SK-N-SH treated with all-trans-retinoic acid at 6 μM for 48 hours (cell line): ENCODE measurements around the gene ZFX.

Experiments used
- ARNTL ChIP-seq: fragments of 450-650 bp; formaldehyde crosslinking; IDR thresholded peaks from 2 replicates; pipeline ENCODE4 v1.5.0; 2020; ENCODE audit warnings: low read depth, mild to moderate bottlenecking, moderate library complexity, borderline replicate concordance
- BACH2 ChIP-seq: fragments of 250-450 bp; sonication (Bioruptor Pico); IDR thresholded peaks from 2 replicates; pipeline ENCODE4 v1.9.0; 2021; ENCODE audit warnings: mild to moderate bottlenecking, borderline replicate concordance
- CSDC2 ChIP-seq: fragments of 250-450 bp; sonication (Bioruptor Pico); IDR thresholded peaks from 2 replicates; pipeline ENCODE4 v1.5.0; 2020; ENCODE audit warnings: mild to moderate bottlenecking, moderate library complexity
- GLIS3 ChIP-seq: fragments of 250-450 bp; sonication (Bioruptor Pico); IDR thresholded peaks from 2 replicates; pipeline ENCODE4 v1.5.0; 2020; ENCODE audit warnings: mild to moderate bottlenecking, moderate library complexity
- ISL1 ChIP-seq: fragments of 250-450 bp; sonication (Bioruptor Pico); IDR thresholded peaks from 2 replicates; pipeline ENCODE4 v2.1.2; 2022; ENCODE audit warnings: mild to moderate bottlenecking, moderate library complexity
- PPARA ChIP-seq: fragments of 250-450 bp; sonication (Bioruptor Pico); IDR thresholded peaks from 2 replicates; pipeline ENCODE4 v1.5.0; 2020; ENCODE audit warnings: mild to moderate bottlenecking, borderline replicate concordance
- ZFP3 ChIP-seq: fragments of 250-450 bp; sonication (Bioruptor Pico); IDR thresholded peaks from 2 replicates; pipeline ENCODE4 v1.5.0; 2020; ENCODE audit warnings: mild to moderate bottlenecking, moderate library complexity
- ZNF565 ChIP-seq: fragments of 450-650 bp; formaldehyde crosslinking; conservative IDR thresholded peaks from 2 replicates; pipeline ENCODE4 v1.5.0; 2020; ENCODE audit warnings: low read depth, mild to moderate bottlenecking, moderate library complexity
- ZNF70 ChIP-seq: fragments of 450-650 bp; formaldehyde crosslinking; IDR thresholded peaks from 2 replicates; pipeline ENCODE4 v1.5.0; 2020; ENCODE audit warnings: mild to moderate bottlenecking, moderate library complexity
- ZNF8 ChIP-seq: fragments of 450-650 bp; formaldehyde crosslinking; IDR thresholded peaks from 2 replicates; pipeline ENCODE4 v1.5.0; 2020; ENCODE audit warnings: mild to moderate bottlenecking, moderate library complexity
- TF ChIP-seq, protein P1 (sequence below): fragments of 250-450 bp; sonication (Bioruptor Pico); IDR thresholded peaks from 2 replicates; pipeline ENCODE4 v1.5.1; 2020; ENCODE audit warnings: low read depth, mild to moderate bottlenecking, moderate library complexity
- TF ChIP-seq, protein P2 (sequence below): fragments of 250-450 bp; sonication (Bioruptor Pico); IDR thresholded peaks from 2 replicates; pipeline ENCODE4 v1.8.0; 2020; ENCODE audit warnings: mild to moderate bottlenecking, moderate library complexity, borderline replicate concordance
- TF ChIP-seq, protein P3 (sequence below): fragments of 250-450 bp; sonication (Bioruptor Pico); IDR thresholded peaks from 2 replicates; pipeline ENCODE4 v1.5.1; 2021; ENCODE audit warnings: mild to moderate bottlenecking, moderate library complexity

DNA sequence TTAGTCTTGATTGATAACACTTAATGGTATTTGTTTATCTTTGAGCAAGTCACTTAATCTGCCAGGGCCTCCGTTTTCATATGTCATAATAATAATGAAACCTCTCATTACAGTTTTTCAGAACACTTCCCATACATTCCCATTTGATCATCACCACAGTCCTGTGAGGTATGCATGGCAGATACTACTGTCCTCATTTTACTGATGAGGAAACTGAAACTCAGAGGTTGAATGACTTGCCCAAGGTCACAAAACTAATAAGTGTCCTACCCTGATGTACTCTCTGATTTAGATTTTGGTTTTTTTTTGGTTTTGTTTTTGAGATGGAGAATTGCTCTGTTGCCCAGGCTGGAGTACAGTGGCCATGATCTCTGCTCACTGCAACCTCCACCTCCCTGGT, 25.7 kb downstream of the ZFX start:
- no peak for TF ChIP-seq ARNTL (CRISPR knock-in tag)
- TF ChIP-seq PPARA (CRISPR knock-in tag) = no peak
- no peak for TF ChIP-seq ZNF565
- TF ChIP-seq ZNF70 (CRISPR knock-in tag) = no peak
- TF ChIP-seq, protein P1, sequence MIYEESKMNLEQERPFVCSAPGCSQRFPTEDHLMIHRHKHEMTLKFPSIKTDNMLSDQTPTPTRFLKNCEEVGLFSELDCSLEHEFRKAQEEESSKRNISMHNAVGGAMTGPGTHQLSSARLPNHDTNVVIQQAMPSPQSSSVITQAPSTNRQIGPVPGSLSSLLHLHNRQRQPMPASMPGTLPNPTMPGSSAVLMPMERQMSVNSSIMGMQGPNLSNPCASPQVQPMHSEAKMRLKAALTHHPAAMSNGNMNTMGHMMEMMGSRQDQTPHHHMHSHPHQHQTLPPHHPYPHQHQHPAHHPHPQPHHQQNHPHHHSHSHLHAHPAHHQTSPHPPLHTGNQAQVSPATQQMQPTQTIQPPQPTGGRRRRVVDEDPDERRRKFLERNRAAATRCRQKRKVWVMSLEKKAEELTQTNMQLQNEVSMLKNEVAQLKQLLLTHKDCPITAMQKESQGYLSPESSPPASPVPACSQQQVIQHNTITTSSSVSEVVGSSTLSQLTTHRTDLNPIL (CRISPR knock-in tag) = no peak
- no peak for TF ChIP-seq ZFP3 (CRISPR knock-in tag)
- no peak for TF ChIP-seq GLIS3 (CRISPR knock-in tag)
- no peak for TF ChIP-seq ZNF8 (CRISPR knock-in tag)
- TF ChIP-seq CSDC2 (CRISPR knock-in tag) = no peak
- no peak for TF ChIP-seq BACH2 (CRISPR knock-in tag)
- TF ChIP-seq, protein P2, sequence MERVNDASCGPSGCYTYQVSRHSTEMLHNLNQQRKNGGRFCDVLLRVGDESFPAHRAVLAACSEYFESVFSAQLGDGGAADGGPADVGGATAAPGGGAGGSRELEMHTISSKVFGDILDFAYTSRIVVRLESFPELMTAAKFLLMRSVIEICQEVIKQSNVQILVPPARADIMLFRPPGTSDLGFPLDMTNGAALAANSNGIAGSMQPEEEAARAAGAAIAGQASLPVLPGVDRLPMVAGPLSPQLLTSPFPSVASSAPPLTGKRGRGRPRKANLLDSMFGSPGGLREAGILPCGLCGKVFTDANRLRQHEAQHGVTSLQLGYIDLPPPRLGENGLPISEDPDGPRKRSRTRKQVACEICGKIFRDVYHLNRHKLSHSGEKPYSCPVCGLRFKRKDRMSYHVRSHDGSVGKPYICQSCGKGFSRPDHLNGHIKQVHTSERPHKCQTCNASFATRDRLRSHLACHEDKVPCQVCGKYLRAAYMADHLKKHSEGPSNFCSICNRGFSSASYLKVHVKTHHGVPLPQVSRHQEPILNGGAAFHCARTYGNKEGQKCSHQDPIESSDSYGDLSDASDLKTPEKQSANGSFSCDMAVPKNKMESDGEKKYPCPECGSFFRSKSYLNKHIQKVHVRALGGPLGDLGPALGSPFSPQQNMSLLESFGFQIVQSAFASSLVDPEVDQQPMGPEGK (CRISPR knock-in tag) = no peak
- TF ChIP-seq, protein P3, sequence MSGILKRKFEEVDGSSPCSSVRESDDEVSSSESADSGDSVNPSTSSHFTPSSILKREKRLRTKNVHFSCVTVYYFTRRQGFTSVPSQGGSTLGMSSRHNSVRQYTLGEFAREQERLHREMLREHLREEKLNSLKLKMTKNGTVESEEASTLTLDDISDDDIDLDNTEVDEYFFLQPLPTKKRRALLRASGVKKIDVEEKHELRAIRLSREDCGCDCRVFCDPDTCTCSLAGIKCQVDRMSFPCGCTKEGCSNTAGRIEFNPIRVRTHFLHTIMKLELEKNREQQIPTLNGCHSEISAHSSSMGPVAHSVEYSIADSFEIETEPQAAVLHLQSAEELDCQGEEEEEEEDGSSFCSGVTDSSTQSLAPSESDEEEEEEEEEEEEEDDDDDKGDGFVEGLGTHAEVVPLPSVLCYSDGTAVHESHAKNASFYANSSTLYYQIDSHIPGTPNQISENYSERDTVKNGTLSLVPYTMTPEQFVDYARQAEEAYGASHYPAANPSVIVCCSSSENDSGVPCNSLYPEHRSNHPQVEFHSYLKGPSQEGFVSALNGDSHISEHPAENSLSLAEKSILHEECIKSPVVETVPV (CRISPR knock-in tag) = no peak
- no peak for TF ChIP-seq ISL1
